ENCODE data around the gene ENPP3. TPM values are rescaled to one million over a fixed set of nuclear protein-coding genes. Genes with fewer than 3 reads are reported as not detected.

Gene ENPP3
- total and polyA plus RNA-seq, 2 experiments from 2014 or later: not detected

- H3K79me2 ChIP-seq (replicated peaks; ENCODE audit: insufficient read depth): peaks cover 7% of the 10 kb centered on the region
- no peak for TF ChIP-seq ZNF114 (CRISPR knock-in tag; IDR thresholded peaks at IDR 0.05)
- no peak for TF ChIP-seq STAT1 (IDR thresholded peaks at IDR 0.05; ENCODE audit: unreplicated experiment)
- TF ChIP-seq EZH2 (IDR thresholded peaks at IDR 0.05; ENCODE audit: low read depth, unreplicated experiment): no peak
- TF ChIP-seq JUNB (IDR thresholded peaks at IDR 0.05; ENCODE audit: unreplicated experiment): no peak
- TF ChIP-seq POLR2AphosphoS5 (IDR thresholded peaks at IDR 0.05; ENCODE audit: low read depth): no peak
- TF ChIP-seq REST (IDR thresholded peaks at IDR 0.05; ENCODE audit: unreplicated experiment): no peak
- TF ChIP-seq CREB1 (CRISPR knock-in tag; IDR thresholded peaks at IDR 0.05; ENCODE audit: low read depth): no peak
- TF ChIP-seq ETS1 (IDR thresholded peaks at IDR 0.05): no peak
- no peaks in the 10 kb centered on the region for H3K27me3 ChIP-seq (ENCODE audit: insufficient read depth)
- Mint-ChIP-seq H3K4me1 (peaks cover 6% of the 10 kb centered on the region), H3K27ac (no peak overlapping the region), H3K27me3 (ENCODE audit: insufficient read depth, low read depth, poor library complexity) (peaks cover 3% of the 10 kb centered on the region), H3K9me3 (no peaks in the 10 kb centered on the region), H3K36me3 (ENCODE audit: low read depth) (no peaks in the 10 kb centered on the region; the same call in 2 of the 3 replicates), H3K4me3 (no peak overlapping the region)
- H3K36me3 ChIP-seq (ENCODE audit: insufficient read depth): no peaks in the 10 kb centered on the region
- DNase-seq (ENCODE audit: low spot score) (no peak), ATAC-seq (no peak)
- H4K20me1 ChIP-seq (replicated peaks; ENCODE audit: insufficient read depth): no peaks in the 10 kb centered on the region
- no peaks in the 10 kb centered on the region for H3K9me2 ChIP-seq (ENCODE audit: insufficient read depth)
- H3K27ac ChIP-seq (ENCODE audit: low read depth): no peak overlapping the region
- H3F3A ChIP-seq (replicated peaks; ENCODE audit: low read depth): 0 out of 2 replicates have a peak, but pooled peaks cover 3% of the 10 kb centered on the region
- H2AFZ ChIP-seq: no peak overlapping the region
- H3K4me3 ChIP-seq: no peak overlapping the region
- H3K4me1 ChIP-seq (ENCODE audit: insufficient read depth): no peaks in the 10 kb centered on the region
- H3K4me2 ChIP-seq: no peak overlapping the region
These were observed 7.5 kb upstream of the ENPP3 start for GRCh38 chr6:131629651-131630050.

GRCh38 chr6:131631625-131632289 lies 5.3 kb upstream of the ENPP3 start:
- no peak overlapping the region for H3K4me3 ChIP-seq
- Mint-ChIP-seq H3K27me3 (ENCODE audit: insufficient read depth, low read depth, poor library complexity) (peaks cover 3% of the 10 kb centered on the region), H3K36me3 (ENCODE audit: low read depth) (no peaks in the 10 kb centered on the region), H3K4me1 (peaks cover 6% of the 10 kb centered on the region), H3K9me3 (no peaks in the 10 kb centered on the region), H3K27ac (no peak overlapping the region; the same call in 1 of the 2 replicates), H3K4me3 (no peak overlapping the region)
- no peaks in the 10 kb centered on the region for H4K20me1 ChIP-seq (replicated peaks; ENCODE audit: insufficient read depth)
- H3K27ac ChIP-seq (ENCODE audit: low read depth): no peak overlapping the region
- no peaks in the 10 kb centered on the region for H3K36me3 ChIP-seq (ENCODE audit: insufficient read depth)
- DNase-seq (ENCODE audit: low spot score) (no peak), ATAC-seq (no peak)
- H3K79me2 ChIP-seq (replicated peaks; ENCODE audit: insufficient read depth): peaks cover 4% of the 10 kb centered on the region
- no peak overlapping the region for H3K4me2 ChIP-seq
- no peaks in the 10 kb centered on the region for H3K27me3 ChIP-seq (ENCODE audit: insufficient read depth)
- H3F3A ChIP-seq (replicated peaks; ENCODE audit: low read depth): 0 out of 2 replicates have a peak, but pooled peaks cover 3% of the 10 kb centered on the region
- H3K9me2 ChIP-seq (ENCODE audit: insufficient read depth): no peaks in the 10 kb centered on the region
- H3K4me1 ChIP-seq (ENCODE audit: insufficient read depth): no peaks in the 10 kb centered on the region
- H2AFZ ChIP-seq: no peak overlapping the region
- TF ChIP-seq ZNF331 (CRISPR knock-in tag; IDR thresholded peaks at IDR 0.05; ENCODE audit: low read depth) (no peak), ZNF462 (CRISPR knock-in tag; IDR thresholded peaks at IDR 0.05) (no peak)
